Type B pancreatic cell (in vitro differentiated cells): ENCODE data around the gene ZNF487. TPM values are rescaled to one million over a fixed set of nuclear protein-coding genes. Genes with fewer than 3 reads are reported as not detected.
A peak's percentile ranks its signal among the peaks of the same experiment; 100 is the strongest.

Experiments
- DNase-seq: peaks from one replicate; pipeline ENCODE4 v3.0.0; 2021; ENCODE audit warnings: mixed read lengths; ENCODE audit not compliant: unreplicated experiment; ENCODE audit errors: extremely low spot score
- H3K27ac Mint-ChIP-seq: 2 replicates; pipeline ENCODE4 v1.8.0; 2021; ENCODE audit warnings: mild to moderate bottlenecking, mixed read lengths
- H3K27me3 Mint-ChIP-seq: 2 replicates; pipeline ENCODE4 v1.8.0; 2021; ENCODE audit warnings: mixed read lengths
- H3K36me3 Mint-ChIP-seq: 2 replicates; pipeline ENCODE4 v1.8.0; 2021; ENCODE audit warnings: mixed read lengths
- H3K4me1 Mint-ChIP-seq: one replicate; pipeline ENCODE4 v1.8.0; 2021; ENCODE audit warnings: mixed read lengths; ENCODE audit not compliant: unreplicated experiment
- H3K4me3 Mint-ChIP-seq: 2 replicates; pipeline ENCODE4 v1.8.0; 2021; ENCODE audit warnings: mild to moderate bottlenecking, mixed read lengths
- H3K9me3 Mint-ChIP-seq: 2 replicates; pipeline ENCODE4 v1.8.0; 2021; ENCODE audit warnings: mixed read lengths
- long read RNA-seq: library from polyadenylated mRNA; unstranded; transcript quantifications from one replicate; pipeline ENCODE4 v2.0.0, GENCODE V29; 2020
- total RNA-seq: library from RNA; stranded (reverse); gene quantifications from 2 replicates; pipeline ENCODE4 v1.2.1, GENCODE V29; 2021; ENCODE audit warnings: low replicate concordance
- TF ChIP-seq, protein P1 (sequence below): fragments of 200-600 bp; sonication (generic); conservative IDR thresholded peaks from 2 replicates; pipeline ENCODE4 v1.5.0; 2021; ENCODE audit warnings: antibody characterized with exemption, mild to moderate bottlenecking

ZNF487 gene
- 3.5 and 6.4 TPM in 2 replicates for total RNA-seq
- long read RNA-seq, partial matches to known transcripts: 0 of 7 reads
- long read RNA-seq, other reads (novel, unspliced or antisense): 3 of 7 reads

DNA sequence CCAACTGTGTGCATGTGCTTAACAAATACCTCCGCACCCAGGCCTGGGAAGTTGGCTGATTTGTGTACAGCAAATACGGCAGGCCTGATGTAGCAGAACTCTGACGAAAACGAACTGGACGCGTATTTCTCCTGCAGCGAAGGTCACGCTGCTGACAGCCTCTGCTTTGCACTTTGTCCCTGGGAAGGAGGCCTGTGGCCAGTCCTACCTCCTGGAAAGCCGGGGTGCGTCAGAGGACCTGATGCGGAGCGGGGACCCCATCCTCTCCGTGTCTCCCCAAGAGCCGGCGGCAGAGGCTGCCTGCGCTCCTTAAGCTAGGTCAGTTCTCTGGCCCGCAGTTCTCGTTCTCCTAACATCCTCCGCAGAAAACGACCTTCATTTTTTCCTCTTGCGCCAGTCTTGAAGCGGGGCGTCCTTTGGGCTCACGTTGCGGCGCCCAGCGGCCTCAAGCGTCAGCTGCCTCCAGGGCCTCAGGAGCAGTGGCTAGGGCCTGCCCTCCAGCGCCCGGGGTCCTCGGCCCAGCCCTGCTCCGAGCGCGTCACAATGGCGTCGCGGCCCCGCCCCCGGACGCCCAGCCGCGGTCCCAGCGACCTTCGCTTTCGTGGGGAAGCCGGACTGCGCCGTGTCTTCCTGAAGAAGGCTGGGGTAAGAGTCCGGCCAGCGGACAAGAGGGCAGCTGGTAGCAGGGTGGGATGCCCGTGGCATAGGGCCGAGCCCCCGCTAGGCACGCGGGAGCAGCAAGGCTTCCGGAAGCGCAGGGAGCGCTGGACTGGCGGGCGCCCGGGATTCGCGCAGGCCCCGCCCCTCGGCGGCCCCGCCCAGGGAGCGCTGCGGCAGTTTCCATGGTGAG is at the start of gene ZNF487:
TSS of gene ZNF487 (plus strand) at position 821 of the 850 bp plus-strand sequence. CDS start 38,703 bp downstream, outside the sequence.
- TF ChIP-seq, protein P1, sequence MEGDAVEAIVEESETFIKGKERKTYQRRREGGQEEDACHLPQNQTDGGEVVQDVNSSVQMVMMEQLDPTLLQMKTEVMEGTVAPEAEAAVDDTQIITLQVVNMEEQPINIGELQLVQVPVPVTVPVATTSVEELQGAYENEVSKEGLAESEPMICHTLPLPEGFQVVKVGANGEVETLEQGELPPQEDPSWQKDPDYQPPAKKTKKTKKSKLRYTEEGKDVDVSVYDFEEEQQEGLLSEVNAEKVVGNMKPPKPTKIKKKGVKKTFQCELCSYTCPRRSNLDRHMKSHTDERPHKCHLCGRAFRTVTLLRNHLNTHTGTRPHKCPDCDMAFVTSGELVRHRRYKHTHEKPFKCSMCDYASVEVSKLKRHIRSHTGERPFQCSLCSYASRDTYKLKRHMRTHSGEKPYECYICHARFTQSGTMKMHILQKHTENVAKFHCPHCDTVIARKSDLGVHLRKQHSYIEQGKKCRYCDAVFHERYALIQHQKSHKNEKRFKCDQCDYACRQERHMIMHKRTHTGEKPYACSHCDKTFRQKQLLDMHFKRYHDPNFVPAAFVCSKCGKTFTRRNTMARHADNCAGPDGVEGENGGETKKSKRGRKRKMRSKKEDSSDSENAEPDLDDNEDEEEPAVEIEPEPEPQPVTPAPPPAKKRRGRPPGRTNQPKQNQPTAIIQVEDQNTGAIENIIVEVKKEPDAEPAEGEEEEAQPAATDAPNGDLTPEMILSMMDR: peak; percentile 19
- DNase-seq: peak; percentile 90
- H3K36me3 Mint-ChIP-seq: peaks cover 10% of the 10 kb centered on the region
- peaks cover 6% of the 10 kb centered on the region for H3K4me1 Mint-ChIP-seq
- no peaks in the 10 kb centered on the region for H3K9me3 Mint-ChIP-seq
- H3K27me3 Mint-ChIP-seq: no peaks in the 10 kb centered on the region
- peak within 1 kb of the TSS; percentile 96 for H3K4me3 Mint-ChIP-seq
- peak within 1 kb of the TSS; percentile 99 for H3K27ac Mint-ChIP-seq

DNA sequence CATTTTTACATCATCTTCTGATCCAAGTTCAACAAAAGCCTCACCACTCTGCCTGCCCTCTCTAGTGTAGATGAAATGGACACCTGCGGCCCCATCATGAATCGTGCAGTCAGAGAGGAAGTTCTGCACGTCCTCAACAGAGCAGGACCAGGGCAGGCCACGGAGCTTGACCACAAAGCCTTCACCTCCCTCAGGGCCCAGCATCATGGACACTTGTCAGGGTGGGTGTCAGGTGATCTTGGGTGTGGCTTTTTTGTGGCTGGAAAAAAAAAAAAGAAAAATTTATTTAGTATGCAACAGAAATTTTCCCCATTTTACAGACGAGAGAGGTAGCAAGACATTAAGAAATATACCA is 49.3 kb upstream of the ZNF487 start:
- TF ChIP-seq, protein P1: no peak
- no peak for DNase-seq
- Mint-ChIP-seq H3K27ac (peak overlapping the region; percentile 30), H3K27me3 (no peaks in the 10 kb centered on the region), H3K4me1 (peaks cover 20% of the 10 kb centered on the region), H3K36me3 (peaks cover 40% of the 10 kb centered on the region), H3K9me3 (no peaks in the 10 kb centered on the region), H3K4me3 (no peak overlapping the region)

DNA sequence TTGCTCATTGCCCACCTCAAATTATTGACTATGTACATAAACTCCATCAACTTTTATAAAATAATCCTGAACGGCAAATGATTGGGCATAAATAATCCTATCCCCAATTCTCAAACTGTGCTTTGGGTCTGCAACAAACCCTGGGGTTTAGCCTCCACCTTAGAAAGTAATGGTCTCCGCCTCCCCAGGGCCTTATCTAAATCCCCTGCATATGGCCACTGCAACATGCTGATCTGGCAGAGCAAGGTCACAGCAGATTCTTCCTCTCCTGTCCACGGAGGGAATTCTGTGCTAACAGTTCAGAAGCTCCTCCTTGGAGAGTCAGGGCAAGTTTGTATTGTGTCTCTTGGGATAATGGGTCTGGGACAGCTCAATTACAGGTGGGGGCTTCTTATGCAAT is 47.0 kb upstream of the ZNF487 start:
- H3K4me3 Mint-ChIP-seq: no peak overlapping the region
- TF ChIP-seq, protein P1: no peak
- H3K4me1 Mint-ChIP-seq: peaks cover 29% of the 10 kb centered on the region
- no peaks in the 10 kb centered on the region for H3K27me3 Mint-ChIP-seq
- H3K9me3 Mint-ChIP-seq: no peaks in the 10 kb centered on the region
- peak overlapping the region; percentile 35 for H3K27ac Mint-ChIP-seq
- DNase-seq: no peak
- peaks cover 54% of the 10 kb centered on the region for H3K36me3 Mint-ChIP-seq

DNA sequence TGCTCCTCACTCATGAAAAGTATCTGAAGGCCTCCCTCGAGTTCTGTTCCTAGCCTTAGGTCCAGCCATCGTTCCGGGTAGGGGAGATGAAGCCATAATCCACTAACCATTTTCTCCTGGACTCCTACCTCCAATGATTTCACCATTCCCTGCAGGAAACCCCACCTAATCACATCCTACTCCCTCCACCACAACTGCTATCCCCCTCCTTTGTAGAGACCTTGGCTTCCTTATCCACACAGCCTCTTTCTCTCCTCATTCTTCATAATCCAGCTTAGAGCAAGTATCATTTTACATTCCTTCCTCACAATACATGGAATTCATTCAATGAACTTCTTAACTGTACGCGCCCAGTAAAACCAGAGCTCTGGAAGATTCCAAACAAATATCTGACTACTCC is 46.6 kb upstream of the ZNF487 start:
- H3K27me3 Mint-ChIP-seq: no peaks in the 10 kb centered on the region
- no peak for DNase-seq
- TF ChIP-seq, protein P1: no peak
- H3K27ac Mint-ChIP-seq: peak overlapping the region; percentile 35
- H3K4me1 Mint-ChIP-seq: peaks cover 34% of the 10 kb centered on the region
- no peaks in the 10 kb centered on the region for H3K9me3 Mint-ChIP-seq
- no peak overlapping the region for H3K4me3 Mint-ChIP-seq
- H3K36me3 Mint-ChIP-seq: peaks cover 58% of the 10 kb centered on the region

DNA sequence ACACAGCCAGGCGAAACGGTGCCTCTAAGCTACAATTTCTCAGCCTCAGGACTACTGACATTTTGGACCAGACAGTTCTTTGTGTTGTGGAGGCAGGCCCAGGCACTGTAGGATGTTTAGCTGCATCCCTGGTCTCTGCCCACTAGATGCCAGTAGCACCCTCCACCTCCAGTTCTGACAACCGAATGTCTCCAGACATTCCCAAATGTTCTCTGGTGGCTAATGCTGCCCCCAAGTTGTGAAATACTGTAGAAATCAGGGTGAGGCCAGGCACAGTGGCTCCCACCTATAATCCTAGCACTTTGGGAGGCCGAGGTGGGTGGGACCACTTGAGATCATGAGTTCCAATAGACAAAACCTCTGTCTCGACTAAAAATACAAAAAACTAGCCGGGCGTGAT is 46.2 kb upstream of the ZNF487 start:
- DNase-seq: no peak
- TF ChIP-seq, protein P1: peak; percentile 63
- Mint-ChIP-seq H3K36me3 (peaks cover 60% of the 10 kb centered on the region), H3K27ac (peak overlapping the region; percentile 35), H3K9me3 (no peaks in the 10 kb centered on the region), H3K4me3 (no peak overlapping the region), H3K27me3 (no peaks in the 10 kb centered on the region), H3K4me1 (peaks cover 37% of the 10 kb centered on the region)
